Measurements from ENCODE around the gene ATP6V1F.

DNA sequence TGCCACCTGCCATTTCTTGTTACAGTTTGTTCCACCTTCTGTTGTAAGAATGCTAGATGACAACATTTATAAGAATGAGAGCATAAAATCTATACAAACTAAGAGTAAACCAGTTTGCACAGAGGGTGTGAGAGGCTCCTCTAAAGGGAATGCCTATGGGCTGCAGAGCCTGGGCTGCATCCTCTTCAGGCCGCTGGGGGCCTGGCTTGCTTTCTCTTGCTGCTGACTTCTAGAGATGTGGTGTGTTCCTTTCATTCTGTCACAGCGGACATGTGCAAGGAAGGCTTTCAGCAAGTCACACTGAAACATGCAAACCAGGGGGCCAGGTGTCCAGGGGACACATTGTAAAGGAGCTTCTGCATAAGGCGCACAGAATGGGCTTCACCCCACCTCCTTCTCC, 7.1 kb upstream of the ATP6V1F start:
- TF ChIP-seq, protein P1, sequence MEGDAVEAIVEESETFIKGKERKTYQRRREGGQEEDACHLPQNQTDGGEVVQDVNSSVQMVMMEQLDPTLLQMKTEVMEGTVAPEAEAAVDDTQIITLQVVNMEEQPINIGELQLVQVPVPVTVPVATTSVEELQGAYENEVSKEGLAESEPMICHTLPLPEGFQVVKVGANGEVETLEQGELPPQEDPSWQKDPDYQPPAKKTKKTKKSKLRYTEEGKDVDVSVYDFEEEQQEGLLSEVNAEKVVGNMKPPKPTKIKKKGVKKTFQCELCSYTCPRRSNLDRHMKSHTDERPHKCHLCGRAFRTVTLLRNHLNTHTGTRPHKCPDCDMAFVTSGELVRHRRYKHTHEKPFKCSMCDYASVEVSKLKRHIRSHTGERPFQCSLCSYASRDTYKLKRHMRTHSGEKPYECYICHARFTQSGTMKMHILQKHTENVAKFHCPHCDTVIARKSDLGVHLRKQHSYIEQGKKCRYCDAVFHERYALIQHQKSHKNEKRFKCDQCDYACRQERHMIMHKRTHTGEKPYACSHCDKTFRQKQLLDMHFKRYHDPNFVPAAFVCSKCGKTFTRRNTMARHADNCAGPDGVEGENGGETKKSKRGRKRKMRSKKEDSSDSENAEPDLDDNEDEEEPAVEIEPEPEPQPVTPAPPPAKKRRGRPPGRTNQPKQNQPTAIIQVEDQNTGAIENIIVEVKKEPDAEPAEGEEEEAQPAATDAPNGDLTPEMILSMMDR (conservative IDR thresholded peaks at IDR 0.05) = no peak
- TF ChIP-seq ZFX (IDR thresholded peaks at IDR 0.05) = no peak
